Stimulated activated CD4-positive, alpha-beta T cell treated with anti-CD3 and anti-CD28 coated beads, Interleukin-1b, Interleukin-23, amount 100 ng/mL, for 48 hours (primary cell): Measurements from ENCODE around the gene RNF135.
A peak's percentile ranks its signal among the peaks of the same experiment; 100 is the strongest.
"Not testable (repeated sequence)": the region's sequence is repeated elsewhere in the genome, so short reads cannot be mapped to it uniquely, and the experiment has no call there.

Experiments used
- DNase-seq: peaks from one replicate; pipeline ENCODE4 v3.0.0-alpha.2; 2020

Gene RNF135

GRCh38 chr17:31004160-31004559, 33.3 kb downstream of the RNF135 start:
- no peak for DNase-seq

DNA sequence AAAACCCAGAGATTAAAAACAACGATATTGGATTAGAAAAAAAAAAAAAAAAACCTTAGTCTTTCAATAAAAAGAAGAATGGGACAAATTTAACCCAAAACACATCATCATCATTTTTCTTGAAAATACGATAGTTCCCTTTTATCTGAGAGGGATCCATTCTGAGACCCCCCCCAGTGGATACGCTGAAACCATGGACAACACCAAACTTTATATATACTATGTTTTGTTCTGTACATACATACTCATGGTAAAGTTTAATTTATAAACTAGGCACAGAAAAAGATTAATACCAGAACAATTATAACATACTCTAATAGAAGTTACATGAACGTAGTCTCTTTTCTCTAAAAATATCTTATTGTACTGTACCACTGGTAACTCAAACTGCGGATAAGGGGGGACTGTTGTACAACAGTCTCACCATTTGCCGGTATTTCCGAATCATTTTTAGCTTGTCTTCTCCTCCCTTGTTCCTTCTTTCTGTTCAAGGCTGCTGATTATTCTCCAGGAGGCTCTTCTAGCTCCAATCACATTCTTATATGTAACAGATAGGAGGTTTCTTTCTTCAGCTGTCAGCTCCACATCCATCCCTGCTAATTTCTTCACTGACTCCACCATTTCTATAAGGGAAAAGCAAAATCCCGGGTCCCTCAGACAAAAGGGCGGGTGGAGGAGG, 37.0 kb downstream of the RNF135 start:
- DNase-seq = no peak

- peak; percentile 44 for DNase-seq
Observed at GRCh38 chr17:31008374-31009041, 37.7 kb downstream of the RNF135 start.

- DNase-seq = peak; percentile 11
Observed at GRCh38 chr17:31009042-31009702, 38.3 kb downstream of the RNF135 start.

DNA sequence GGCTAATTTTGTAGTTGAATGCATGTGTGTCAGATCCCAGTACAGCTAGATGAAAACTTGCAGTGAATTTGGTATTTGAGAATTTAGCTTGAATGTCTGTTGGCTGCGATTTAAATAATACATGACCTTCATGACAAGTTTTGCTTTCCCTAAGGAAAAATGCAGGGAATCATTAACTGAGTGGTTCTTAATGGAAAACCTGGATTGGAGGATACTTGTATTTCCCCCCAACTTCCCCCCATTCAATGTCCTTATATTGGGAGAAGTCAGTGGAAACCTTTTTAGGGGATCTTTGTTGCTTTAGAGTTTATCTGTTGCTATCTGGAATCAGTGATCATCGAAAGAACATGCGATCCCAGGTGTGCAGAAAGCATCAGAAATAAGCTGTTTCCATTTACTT, 39.2 kb downstream of the RNF135 start:
- DNase-seq = not testable (repeated sequence)

- DNase-seq = no peak
Observed at GRCh38 chr17:31013844-31014243, 43.0 kb downstream of the RNF135 start.

GRCh38 chr17:31015639-31016038, 44.8 kb downstream of the RNF135 start:
- DNase-seq = no peak

DNA sequence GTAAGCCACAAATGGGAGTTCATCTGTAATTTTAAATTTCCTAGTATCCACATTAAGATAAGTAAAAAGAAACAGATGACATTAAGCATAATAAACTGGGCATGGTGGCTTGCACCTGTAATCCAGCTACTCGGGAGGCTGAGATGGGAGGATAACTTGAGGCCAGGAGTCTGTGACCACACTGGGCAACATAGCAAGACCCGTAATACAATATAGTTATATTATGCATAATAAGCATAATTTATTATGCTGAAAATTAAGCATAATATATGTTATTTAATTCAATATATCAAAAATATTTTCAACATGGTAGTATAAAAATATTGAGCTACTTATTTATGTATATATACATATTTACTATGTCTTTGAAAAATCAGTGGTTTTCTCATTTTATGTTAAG, 48.2 kb downstream of the RNF135 start:
- DNase-seq = no peak

DNA sequence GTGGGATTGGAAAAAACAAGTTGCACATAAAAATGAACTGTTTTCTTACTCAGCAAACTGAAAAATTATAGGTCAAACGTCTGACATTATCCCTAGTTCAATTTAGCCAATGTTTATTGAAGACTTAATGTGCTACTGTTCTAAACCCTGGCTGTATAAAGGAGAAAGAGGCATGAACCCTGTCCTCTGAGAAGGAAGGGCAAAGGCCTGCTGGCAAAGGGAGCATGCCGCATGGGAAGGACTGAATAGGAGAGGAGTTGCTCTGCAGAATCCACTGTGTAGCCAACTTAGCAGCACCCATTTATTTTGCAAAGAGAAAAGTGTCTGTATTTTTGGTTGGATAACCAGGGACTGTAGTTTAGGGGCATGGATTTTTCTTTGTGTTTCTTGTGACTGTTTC, 52.3 kb downstream of the RNF135 start:
- DNase-seq = not testable (repeated sequence)

- DNase-seq = no peak
Observed at GRCh38 chr17:31031841-31032240, 61.0 kb downstream of the RNF135 start.

DNA sequence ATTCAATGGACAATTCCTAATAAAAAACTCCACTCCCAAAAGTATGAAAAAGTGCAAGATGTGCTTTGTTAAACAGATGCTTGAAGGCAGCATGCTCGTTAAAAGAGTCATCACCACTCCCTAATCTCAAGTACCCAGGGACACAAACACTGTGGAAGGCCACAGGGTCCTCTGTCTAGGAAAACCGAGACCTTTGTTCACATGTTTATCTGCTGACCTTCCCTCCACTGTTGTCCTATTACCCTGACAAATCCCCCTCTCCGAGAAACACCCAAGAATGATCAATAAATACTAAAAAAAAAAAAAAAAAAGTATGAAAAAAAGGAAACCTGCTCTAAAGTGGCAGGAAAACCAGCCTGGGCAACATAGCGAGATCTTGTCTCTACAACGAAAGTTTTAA, 64.8 kb downstream of the RNF135 start:
- not testable (repeated sequence) for DNase-seq

GRCh38 chr17:31040837-31041236, 70.0 kb downstream of the RNF135 start:
- DNase-seq = not testable (repeated sequence)

- DNase-seq = not testable (repeated sequence)
Observed at GRCh38 chr17:31042378-31042777, 71.5 kb downstream of the RNF135 start.

- not testable (repeated sequence) for DNase-seq
Observed at GRCh38 chr17:31046856-31047425, 76.1 kb downstream of the RNF135 start.

DNA sequence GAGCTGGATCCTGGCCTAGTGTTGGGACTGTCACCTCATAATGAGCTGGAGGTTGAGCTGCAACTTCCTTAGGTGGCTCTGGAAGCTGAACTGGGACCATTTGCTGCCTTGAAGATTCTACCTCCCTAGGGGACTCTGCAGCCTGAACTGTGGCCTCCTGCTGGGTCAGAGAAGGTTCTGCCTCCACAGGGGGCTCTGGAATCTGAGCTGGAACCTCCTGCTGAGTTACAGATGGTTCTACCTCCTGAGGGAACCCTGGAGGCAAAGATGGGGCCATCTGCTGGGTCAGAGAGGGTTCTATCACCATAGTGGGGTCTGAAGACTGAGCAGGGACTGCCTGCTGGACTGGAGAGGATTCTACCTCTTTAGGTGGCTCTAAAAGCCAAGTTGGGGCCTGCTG, 77.3 kb downstream of the RNF135 start:
- no peak for DNase-seq

DNA sequence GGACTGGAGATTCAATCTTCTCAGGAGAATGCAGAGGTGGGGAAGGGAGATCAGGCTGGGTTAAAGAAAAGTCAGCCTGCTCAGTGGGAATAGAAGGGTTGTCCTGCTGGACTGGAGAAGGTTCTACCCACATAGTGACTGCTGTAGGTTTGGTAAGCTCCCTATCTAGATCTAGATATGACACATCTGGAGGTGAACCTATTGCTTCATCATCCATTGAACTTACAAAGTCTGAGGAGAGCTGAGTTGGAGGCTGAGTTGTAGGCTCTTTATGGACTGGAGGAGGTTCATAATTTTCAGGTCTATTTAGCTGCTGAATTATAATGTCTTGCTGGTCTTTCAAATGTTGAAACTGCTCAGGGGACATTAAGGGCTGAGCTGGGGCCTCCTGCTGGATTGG, 77.9 kb downstream of the RNF135 start:
- no peak for DNase-seq
